HG02678 (cell line): Measurements from ENCODE around the gene NMNAT3.
"Not testable (repeated sequence)": the region's sequence is repeated elsewhere in the genome, so short reads cannot be mapped to it uniquely, and the experiment has no call there.

Experiments
- ATAC-seq: cut with Tn5 transposase; IDR thresholded peaks from one replicate; pipeline ENCODE4 v1.9.1; 2021; ENCODE audit warnings: mild to moderate bottlenecking, moderate library complexity; ENCODE audit not compliant: unreplicated experiment

NMNAT3 gene

DNA sequence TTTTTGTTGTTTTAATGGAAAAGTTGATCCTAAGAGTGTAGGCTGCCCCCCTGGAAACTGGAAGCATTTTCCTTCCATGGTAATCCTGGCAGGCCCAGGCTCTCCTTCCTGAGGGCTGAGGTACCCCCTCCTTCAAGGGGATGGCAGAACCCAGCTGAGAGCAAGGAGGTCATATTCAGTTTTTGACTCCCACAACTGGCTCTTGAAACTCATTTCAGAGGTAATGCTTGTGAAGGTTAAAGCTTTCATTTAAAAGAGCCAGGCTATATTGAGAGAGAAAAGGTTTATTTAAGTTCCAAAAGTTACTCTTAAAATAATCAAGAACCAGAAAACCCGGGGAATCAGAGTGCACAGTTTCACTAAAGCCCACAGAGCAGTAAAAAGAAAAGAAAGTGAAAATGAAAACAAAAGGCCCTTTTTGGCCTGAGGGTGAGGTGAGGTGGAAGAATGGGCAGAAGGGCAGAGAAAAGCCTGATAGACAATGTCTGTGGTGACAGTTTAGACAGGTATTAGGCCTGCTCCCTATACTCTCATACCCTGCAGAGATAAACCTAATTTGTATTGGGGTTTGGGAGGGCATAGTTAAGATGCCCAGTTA, 91.3 kb downstream of the NMNAT3 start:
- ATAC-seq, result peak; percentile 79

DNA sequence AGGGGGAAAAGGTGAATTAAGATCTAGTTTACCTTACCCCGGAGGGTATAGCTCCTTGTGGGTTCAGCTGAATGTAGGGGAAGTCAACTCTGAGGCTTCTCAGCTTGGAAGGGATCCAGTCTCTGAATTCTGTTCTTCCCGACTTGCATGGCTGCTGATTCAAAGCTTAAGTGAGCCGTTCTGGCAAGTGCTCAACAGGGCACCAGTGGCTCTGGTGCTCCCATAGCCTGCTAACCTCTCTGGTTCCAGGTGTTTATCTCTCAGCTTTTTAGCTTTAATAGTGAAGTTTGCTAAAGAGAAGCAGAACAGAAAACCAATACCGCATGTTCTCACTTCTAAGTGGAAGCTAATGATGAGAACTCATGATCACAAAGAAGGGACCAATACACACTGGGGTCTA, 92.0 kb downstream of the NMNAT3 start:
- ATAC-seq, result no peak

DNA sequence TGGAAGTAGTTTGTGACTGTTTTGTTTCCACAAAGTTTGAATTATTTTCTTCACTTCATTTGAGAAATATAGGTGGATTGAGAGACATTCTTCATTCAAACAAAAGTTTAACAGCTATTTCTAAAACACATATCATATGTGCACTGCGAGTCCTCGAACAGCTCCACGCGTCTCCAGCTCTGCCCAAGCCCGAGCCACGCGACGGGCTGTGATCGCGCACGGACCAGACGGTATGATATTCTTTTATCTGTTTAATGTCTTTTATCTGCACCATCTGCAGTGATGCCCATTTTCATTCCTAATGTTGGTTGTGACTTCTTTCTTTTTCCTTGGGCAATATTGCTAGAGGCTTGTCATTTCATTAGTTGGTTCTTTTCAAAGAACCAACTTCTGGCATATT, 94.1 kb downstream of the NMNAT3 start:
- ATAC-seq, result not testable (repeated sequence)

DNA sequence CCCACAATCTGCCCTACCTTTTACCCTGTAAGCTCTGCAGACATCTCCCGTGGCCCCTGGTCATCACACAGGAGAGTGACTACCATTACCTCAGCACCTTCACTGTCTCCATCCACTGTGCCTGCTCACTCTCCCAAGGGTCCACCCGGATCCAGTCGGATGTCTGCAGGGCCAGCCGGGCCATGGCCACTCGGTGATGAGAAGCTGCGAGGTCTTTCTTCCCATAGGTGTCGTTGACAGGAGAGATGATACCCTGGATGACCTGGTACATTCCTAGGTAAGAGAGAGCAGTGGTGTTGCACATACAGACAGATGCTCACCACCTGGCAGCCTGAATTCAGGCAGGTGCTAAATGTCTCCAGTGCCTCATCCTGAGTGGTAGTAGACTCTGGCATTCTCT, 99.0 kb downstream of the NMNAT3 start:
- ATAC-seq, result no peak

DNA sequence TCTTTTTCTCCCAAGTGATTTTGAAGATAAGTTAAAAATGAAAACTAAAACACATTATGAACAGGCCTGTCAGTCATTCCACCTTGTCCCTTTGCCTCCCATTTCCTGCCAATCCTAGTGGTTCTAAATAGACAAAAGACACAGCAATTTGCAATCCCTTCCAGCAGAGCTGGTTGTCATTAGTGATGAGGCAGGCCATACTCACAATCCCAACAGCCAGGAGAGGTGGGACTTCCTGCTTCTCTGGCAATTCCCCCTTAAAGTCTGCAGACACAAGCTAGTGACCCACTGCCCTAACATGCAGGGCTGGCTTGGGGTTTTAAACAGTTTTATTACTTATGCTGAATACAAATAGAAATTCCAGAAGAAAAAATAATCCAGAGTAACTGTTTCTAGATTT, 99.9 kb downstream of the NMNAT3 start:
- ATAC-seq, result no peak

DNA sequence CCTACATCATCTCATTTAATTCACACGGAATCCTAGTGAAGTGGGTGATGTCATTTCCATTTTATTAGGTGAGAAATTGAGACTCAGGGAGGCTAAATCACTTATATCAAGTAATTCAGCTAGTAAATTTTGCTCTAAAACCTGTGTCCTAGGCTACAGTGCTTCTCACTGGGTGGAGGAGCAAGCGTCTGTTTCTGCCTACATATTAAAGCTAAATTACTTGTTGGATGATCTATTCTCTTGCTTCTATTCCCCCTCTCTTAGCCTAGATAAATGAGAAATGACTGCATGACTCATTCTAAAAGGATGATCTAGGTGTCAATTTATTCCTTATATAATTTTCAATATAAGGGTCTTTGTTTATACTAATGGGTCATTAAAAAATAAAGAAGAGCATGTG, 100.4 kb downstream of the NMNAT3 start:
- ATAC-seq, result no peak

DNA sequence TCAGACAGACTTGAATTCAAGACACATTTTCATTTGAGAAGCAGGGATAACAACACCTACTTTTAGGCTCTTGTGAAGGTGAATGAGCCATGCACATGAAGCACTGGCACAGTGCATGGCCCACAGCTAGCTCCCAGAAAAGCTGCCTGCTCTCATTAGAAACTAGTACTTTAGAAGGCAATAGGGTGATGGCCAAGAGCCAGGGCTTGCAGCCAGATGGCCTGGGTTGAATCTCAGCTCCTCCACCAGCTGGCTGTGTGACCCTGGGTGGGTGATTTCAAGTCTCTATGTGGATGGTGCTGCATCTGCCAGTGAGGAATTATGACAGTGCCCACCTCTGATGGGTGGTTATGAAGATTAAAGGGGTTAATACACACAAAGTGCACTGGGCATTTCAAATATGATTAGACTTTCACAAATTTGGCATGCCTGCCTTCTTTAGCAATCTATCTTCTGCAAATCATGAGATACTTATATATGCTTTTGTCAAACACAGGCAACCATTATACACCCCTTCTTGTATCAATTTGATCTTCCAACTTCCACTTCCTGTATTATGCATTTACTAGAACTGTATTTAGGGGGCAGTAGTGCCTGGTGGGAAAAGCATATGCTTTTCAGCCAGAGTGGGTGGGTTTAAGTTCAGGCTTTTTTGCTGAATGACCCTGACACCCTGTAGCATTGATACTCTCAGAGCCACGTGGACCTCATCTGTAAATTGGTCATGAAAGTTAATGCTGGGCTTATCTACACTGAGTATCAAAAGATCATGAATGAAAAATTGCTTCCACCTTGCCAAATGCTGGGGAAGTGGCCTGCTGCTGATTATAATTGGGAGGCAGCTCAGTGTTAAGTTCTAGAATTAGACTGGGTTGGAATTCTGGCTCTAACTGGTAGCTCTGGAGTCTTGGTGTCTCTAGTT, 103.5 kb downstream of the NMNAT3 start:
- no peak for ATAC-seq

DNA sequence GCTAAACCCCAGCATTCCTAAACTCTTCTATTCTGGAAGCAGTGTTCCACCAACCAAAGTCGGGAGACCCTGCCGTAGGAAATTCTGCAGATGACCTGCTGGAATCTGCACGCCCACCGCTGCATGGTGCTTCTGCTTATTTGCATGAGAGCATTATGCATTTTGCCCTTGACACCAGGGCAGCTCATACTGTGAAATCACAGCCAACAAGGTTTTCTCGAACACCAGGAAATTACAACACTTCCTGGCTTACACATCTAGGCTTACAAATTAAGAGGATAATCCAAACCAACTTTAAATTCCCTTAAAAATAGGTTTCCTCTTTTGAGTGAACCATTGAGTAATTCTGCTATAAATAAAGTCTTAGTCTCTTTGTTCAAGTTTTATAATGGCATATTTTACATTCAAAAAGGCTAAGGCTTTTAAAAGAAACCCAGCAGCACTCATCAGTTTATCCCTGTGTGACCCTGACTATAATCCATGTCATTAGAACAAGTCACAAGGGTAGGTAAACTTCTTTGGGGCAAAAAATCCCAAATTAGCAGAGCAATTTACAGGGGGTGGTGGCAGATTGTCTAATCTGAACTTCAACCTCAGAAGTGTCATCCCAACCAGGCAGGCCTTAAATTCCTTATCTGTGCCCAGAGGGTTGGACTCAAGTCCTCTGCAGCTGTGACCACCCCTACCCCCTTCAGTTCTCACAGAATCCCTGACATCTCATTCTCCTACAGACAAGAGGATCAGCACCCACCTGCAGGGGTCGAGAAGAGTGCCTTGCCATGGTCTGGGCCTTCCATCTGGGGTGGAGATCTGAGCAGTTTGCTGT, 104.7 kb downstream of the NMNAT3 start:
- no peak for ATAC-seq

DNA sequence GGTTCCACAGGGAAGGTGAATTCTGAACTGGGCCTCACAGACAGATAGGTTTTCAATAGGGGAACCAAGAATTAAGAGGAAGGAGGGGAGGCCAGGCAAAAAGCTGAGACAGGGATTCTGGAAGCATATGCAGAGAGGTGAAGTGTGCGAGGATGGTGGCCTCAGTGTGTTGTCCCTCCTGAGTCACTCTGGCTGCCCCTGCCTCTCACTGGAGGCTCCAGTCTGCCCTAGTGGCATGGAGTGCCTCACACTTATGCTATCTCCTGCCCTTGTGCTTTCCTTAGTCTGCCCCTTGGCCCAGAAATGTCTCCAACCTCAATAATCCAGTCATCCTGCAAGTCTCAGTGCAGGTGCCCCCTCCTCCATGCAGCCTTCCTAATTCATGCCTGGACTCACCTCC, 106.1 kb downstream of the NMNAT3 start:
- no peak for ATAC-seq

DNA sequence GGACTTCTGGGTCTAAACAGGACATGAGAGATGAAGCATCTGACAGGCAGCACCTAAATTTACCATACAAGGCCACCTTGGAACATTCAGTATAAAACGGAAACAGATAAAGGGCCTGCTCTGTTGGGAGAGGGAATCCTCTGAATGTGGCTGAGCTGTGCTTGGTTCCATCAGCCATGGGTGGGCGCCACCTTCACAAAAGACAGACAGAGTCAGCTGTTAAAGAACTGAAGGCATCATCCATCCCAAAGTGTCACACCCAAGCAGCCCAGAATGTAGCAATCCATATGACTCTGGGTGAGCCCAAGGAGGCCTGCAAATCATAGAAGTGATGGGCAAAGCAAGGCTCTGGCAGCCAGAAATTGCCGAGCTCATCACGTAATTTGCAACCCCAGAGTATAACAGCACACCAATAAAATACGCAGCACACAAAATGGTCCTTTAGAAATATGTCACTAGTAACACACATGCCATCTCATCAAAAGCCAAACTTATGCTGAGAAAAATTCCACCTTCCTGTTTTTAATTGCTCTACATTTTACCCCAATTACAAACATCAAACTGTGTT, 113.4 kb downstream of the NMNAT3 start:
- ATAC-seq, result no peak

DNA sequence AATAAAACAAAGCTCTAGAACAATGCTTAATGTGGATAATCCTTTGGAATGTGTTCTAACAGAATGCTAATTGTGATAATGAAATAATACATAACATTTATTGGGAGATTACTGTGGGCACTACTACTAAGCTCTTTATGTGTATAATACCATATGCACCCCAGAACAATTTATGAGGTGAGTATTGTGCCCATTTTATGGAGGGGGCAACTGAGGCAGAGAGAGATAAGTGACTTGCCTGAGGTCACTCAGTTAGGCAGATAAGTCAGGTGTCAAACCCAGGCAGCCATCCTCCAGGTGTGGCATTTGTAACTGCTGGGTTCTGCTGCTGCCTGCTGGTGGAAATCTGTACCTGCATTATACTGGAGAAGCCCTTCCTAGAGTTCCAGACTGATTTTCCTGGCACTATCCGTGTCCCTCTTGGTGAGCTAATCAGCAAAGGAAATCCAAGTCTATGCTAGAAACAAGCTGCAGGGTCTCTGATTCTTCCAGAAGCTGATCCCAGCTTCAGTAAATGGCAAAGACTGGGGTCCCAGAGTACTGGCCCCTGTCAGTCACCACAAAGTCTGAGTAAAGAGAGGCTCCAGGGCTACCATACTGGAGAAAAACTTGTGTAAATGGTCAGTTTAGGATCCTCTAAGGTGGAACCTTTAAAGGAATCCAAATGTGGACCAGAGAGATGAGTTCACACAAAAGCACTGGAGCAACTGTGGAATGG, 115.7 kb downstream of the NMNAT3 start:
- ATAC-seq, result no peak

DNA sequence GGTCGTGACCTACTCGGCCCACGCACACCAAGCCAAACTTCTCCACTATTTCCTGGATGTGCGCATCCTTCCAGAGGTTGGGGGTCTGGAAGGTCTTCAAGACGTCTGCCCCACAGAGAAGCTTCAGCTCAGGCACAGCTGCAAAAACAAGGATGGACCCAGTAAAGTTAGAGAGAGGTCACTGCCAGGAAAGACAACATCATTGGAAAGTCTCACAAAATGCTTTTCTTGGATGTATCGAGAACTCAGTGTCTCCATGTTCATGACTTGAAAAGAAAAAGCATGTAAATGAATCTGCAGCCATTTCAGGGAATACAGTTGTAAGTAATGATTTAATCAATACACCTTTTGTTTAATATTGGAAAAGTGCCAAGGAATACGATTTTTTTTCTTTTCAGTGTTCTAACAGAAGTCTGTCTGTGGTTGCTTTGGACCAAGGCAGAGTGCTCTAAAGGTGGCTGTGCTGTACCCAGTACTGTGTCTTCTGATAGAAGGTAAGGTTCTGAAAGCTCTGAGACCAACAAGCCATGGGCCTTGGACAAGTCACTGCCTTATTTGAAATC, 116.4 kb downstream of the NMNAT3 start:
- no peak for ATAC-seq

DNA sequence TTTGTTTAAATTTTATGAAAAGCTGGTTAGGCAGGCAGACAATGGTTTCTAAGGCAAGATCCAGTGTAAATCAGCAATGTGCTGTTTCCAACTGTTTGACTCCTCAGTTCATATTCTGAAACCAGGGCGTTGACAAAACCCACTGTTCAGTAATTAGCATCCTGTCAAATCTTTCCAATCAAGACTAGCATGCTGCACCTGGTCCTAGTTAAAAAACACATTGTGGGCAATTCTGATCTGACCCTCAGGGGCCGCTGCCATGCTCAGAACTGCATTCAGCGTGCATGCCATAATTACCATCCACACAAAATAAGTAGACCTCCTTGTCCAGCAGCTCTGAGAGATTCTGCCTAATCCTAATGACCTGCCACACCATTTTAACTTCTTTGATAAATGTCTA, 117.4 kb downstream of the NMNAT3 start:
- no peak for ATAC-seq

DNA sequence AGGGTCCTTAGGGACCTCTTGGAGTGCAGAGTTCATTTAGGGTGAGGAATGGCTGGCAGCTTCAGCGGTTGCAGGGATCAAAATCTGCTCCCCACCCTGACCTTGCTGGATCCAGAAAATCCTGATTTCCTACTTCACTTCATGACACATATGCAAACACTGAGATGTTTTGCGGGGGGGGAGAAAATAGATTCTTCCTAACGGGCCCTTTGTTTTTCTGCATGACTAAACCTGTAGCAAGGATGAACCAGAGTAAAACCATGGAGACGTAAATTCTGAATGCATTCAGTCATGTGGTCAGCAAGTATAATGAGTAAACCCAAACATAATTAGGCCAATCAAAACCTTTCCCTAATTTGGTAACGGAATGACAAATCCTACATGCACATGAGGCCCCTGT, 118.2 kb downstream of the NMNAT3 start:
- no peak for ATAC-seq

DNA sequence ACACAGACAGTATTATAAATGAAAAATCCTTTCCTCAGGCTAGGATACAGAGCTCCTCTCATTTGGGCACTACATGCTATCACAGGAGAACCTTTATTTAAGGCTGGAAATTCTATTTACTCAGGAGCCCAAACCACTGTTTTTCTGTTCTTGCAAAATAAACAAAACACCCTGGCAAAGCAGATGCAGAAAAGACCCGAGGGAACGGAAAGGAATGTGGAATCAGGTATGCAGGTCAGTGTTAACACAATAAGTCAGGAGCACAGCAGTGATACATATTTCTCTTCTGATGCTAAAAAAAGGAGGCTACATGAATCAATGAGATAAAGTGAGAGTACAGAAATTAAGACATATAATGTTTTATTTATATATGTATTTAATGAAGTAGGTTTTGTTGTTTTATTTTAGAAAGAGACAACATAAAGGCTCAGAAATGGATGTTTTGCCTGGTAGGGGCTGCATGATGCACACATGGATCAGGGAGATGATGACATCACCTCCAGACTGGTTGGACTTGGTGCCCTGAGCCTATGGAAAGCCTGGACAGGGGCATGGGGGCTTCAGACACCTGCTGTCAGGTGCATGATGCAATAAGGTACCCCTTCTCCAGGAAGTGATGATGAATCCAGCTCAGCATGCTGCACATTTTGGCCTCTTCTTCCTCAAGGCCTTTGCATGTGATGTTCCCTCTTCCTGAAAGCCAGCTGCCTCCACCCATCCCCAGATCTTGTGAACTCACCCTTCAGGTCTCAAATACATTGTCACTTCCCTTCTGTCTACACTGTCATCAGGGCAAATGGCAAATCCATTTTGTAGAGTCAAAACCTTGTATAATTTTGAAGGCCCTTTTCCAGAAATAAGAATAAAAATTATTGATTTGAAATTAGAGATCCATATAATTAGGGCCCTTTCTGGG, 119.2 kb downstream of the NMNAT3 start:
- ATAC-seq, result no peak

DNA sequence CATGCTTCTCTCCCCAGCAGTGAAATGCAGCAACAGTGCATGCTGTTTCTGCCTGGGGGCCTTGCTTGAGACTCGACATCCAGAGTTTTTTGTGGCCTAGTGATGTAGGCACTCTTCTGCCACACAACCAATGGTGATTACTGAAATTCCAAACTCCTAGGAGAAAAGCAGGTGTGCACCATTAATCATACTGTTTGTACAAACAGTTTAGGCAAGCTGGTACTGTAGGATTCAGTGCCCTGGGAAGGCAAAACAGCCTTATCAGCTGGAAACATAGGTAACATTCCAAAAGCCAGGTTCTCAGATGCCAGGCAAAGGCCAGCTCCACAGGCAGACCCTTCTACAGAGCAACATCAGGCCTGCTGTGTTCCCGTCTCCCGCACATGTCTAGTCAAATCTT, 120.7 kb downstream of the NMNAT3 start:
- no peak for ATAC-seq

DNA sequence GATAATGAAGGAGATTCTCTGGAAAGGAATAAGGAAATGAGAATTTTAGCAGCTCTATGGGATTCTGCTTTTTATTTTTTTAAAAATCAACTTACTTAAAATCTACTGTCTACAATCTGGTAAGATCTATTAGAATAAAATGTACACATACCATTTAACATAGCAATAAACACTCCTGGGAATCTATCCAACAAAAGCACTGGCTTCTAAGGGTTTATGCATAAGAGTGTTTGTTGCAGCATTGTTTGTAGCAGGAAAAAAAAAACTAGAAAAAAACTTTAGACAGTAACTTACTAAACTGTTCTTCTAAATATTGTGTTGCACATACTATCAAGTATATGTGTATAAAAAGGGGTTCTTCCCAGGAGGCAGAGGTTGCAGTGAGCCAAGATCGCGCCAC, 122.5 kb downstream of the NMNAT3 start:
- ATAC-seq, result no peak

DNA sequence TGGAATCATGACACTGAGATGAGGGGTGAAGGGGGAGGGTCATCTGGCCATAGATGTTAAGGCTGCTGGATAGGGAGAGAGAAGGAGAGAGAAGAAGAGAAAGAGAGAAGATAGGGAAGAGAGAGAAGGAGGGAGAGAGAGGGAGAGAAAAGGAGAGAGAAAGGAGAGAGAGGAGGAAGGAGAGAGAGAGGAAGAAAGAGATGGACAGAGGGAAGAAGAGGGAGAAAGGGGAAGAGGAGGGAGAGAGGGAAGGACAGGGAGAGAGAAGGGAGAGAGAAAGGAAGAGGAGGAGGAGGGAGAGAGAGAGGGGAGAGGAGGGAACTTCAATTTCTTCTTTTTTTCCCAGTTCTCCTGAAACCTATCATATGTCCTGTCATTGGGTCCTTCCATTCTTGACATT, 123.1 kb downstream of the NMNAT3 start:
- no peak for ATAC-seq

DNA sequence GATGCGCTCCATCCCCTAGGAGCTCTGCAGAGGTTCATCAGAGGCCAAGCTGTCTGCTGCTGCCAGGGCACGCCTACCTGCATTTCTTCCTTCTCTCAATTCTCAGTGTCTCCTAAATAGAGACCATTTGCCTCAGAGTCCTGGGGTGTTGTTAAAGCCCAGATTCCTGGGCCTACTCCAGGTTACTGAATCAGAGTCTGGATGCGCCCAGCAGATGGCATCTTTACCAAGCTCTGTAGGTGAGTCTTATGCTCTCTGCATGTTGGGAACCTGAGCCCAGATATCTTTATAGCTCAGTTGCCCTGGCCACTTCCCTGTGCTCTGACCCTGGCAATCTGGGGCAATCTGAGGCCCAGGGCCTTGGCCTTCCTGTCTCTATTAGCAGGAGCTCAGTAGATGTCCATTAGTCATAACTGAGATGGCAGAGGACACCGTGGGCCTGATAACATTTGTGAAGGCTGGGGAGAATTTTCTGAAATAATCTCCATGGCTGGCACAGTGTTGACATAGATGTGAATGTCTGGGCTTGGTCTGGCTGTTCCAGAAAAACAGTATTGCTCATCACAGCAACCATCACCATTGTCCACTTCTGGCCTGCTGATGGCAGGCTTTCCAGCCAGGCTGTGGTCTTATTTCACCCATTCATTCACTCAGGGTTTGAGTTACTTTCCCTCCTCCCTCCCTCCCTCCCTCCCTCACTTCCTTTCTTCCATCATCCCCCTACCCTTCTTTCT, 125.0 kb downstream of the NMNAT3 start:
- ATAC-seq, result no peak
